GM19395 (cell line): ENCODE data around the gene RAB3A.

ENCODE experiments used
- ATAC-seq: cut with Tn5 transposase; IDR thresholded peaks from one replicate; pipeline ENCODE4 v1.9.1; 2021; ENCODE audit warnings: mild to moderate bottlenecking, moderate library complexity; ENCODE audit not compliant: unreplicated experiment

RAB3A gene

DNA sequence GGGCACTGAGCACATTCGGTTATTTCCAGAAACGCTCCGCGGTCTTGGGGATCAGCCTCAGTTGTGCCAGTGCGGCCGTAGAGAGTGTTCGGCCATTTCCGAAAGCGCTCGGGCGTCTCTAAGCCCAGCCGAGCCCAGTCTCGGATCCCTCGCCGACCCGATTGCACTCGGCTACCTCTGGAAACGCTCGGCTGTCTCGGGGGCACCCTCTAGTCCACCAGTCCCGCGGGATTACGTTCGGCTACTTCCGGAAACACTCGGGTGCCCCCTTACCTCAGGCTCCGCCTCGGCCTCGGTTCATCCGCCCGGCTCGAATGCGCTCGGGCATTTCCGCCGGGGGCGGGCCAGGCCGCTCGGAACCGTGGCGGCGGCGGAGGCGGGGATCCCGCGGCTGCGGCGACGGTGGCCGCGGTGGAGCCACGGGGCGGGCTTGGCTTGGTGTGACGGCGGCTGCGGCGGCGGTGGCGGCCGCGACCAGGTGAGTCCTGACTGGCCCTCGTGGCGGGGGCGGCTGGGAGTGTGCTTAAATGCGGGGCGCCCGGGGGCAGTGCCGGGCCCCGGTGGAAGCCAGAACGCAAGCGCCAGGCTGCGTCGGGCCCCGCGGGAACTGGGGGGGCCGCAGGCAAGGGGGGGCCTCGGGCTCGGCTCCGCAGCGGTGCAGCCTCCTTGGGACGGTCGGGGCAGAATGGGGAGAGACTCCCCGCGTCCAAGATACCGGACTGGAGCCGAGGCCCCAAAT, 50.9 kb downstream of the RAB3A start, which contains the start of gene PIK3R2:
Gene PIK3R2 (plus strand): TSS at position 347 of the 739 bp plus-strand sequence. CDS start 2,717 bp downstream, outside the sequence.
- peak; percentile 82 for ATAC-seq

DNA sequence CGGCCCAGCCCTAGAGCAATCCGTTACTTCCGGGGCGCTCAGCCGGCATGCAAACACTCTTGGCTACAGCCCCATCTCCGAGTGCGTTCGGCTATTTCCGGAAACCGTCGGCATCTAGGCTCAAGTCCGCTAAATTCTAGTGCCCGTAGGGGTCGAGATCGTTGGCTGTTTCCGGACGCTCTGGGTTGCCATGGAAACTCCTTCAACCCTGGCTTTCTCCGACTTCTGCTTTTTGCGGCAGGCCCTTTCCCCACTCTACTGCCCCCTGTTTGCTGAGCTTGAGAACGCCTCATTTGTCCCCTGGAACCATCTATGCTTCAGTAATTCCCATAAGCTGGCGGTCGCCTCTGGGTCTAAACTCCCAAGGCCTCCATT, 51.4 kb downstream of the RAB3A start:
- peak; percentile 64 for ATAC-seq

DNA sequence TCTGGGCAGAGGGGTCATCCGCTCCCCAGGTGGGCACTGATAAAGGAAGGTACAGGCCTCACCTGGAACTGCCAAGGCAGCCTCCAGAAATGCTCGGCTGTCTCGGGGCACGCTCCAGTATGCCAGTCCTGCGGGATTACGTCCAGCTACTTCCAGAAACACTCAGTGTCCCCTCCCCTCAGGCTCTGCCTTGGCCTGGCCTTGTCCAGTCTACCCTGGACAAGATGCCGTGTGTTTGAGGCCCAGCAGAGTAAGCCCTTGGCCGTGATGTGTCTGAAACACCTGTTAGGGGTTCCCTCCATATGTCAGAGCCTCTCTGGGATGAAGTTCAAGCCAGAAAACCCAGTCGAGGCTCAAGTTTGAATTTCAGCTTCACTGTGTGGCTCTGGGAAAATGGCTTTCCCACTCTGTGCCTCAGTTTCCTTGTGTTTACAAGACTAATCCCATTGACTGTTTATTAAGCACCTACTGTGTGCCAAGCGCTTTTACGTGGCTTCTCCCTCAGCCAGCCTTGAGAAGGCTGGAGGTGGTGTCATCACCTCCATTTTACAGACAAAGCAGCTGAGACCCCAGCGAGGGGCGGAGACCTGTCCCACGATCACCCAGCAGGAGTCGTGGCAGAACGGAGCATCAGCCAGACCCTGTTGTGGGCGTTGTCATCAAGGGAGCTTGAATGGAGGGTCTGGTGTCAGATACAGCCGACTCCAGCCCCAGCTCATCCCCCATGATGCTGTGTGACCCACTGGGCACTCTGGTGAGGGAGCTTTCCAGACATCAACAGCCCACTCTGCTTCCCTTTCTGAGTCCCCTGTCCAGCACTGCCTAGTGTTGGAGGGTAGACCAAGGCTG, 52.8 kb downstream of the RAB3A start:
- ATAC-seq = no peak

DNA sequence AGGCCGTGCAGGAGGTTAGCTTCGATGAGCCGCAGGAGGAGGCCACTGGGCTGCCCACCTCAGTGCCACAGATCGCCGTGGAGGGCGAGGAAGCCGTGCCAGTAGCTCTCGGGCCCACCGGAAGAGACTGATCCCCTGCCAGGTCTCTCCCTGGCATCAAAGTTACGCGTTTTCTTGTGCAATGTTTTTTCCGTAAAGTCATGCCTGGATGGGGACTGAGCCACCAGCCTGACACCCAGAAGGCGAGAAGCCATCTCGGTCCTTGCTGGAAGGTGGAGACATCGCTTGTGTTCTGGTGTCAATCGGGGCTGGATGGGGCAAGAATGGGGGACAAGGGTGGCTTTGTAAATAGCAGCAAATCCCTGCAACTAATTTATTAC, 54.3 kb downstream of the RAB3A start:
- ATAC-seq = no peak

DNA sequence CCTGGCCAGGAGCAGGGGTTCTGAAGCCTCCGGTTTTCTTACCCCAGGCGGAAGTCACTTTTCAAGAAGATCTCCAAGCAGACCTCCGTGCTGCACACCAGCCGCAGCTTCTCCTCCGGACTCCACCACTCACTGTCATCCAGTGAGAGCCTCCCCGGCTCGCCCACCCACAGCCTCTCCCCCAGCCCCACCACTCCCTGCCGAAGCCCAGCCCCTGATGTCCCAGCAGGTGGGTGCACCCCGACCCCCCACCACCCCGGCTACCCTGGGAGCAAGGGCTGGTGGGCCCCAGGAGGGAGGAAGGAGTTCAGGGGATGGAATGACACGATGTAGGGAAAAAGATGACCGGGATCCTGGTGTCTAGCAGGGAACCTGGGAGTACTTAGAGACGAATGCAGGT, 56.4 kb downstream of the RAB3A start:
- ATAC-seq = no peak
